Naive thymus-derived CD4-positive, alpha-beta T cell (primary cell): ENCODE measurements around the gene NF2. TPM values are rescaled to one million over a fixed set of nuclear protein-coding genes. Genes with fewer than 3 reads are reported as not detected.

ENCODE experiments used
- ATAC-seq: fragments of 150-1000 bp; cut with Tn5 transposase; 2 replicates; pipeline ENCODE4 v1.10.0; 2021; ENCODE audit warnings: mild to moderate bottlenecking, moderate library complexity
- CTCF ChIA-PET: fragments of 350-600 bp; sonication (Branson Sonifier 250); formaldehyde crosslinking; loops from one replicate; lab custom pipeline; 2021; ENCODE audit warnings: antibody characterized with exemption; lab: Charles Lee
- POLR2A ChIA-PET: fragments of 350-600 bp; sonication (Branson Sonifier 250); formaldehyde crosslinking; loops from one replicate; lab custom pipeline; 2021; ENCODE audit warnings: antibody characterized with exemption, inconsistent platforms; lab: Charles Lee
- DNase-seq, 9 donors: peaks; one replicate each; pipeline versions ENCODE4 v3.0.0 to v3.0.0-alpha.2; 2020 to 2022; ENCODE audit warnings: mixed read lengths in 1 of 9
- H3K27ac ChIP-seq: one replicate; pipeline ENCODE4 v1.7.0; 2013; ENCODE audit warnings: mild to moderate bottlenecking, low read depth, low read length, moderate library complexity
- H3K27me3 ChIP-seq, 2 donors: one replicate each; pipeline ENCODE4 v1.7.0; 2013; ENCODE audit warnings: low read length in 2 of 2, mild to moderate bottlenecking in 2 of 2, moderate library complexity in 2 of 2; ENCODE audit not compliant: control insufficient read depth in 2 of 2, insufficient read depth in 2 of 2
- H3K36me3 ChIP-seq, 3 experiments: 1 replicate in 2 of 3; 2 replicates in 1 of 3; pipeline ENCODE4 v1.7.0; 2013; ENCODE audit warnings: low read length in 3 of 3, mild to moderate bottlenecking in 3 of 3, moderate library complexity in 1 of 3; ENCODE audit not compliant: insufficient read depth in 3 of 3, control insufficient read depth in 2 of 3
- H3K4me1 ChIP-seq, 2 donors: one replicate each; pipeline ENCODE4 v1.7.0; 2013; ENCODE audit warnings: low read length in 2 of 2, mild to moderate bottlenecking in 2 of 2, moderate library complexity in 1 of 2; ENCODE audit not compliant: control insufficient read depth in 2 of 2, insufficient read depth in 2 of 2
- H3K4me3 ChIP-seq: 2 replicates; pipeline ENCODE4 v1.7.0; 2013; ENCODE audit warnings: mild to moderate bottlenecking, low read length
- H3K9me3 ChIP-seq, 3 experiments: 1 replicate in 2 of 3; 2 replicates in 1 of 3; pipeline ENCODE4 v1.7.0; 2013; ENCODE audit warnings: low read length in 3 of 3; ENCODE audit not compliant: control insufficient read depth in 2 of 3
- H3K27ac Mint-ChIP-seq, 9 donors: one replicate each; pipeline ENCODE4 v1.8.0; 2020 to 2022; ENCODE audit warnings: mixed read lengths in 9 of 9, mild to moderate bottlenecking in 8 of 9, moderate library complexity in 5 of 9, inconsistent platforms in 2 of 9
- H3K27me3 Mint-ChIP-seq, 5 donors: one replicate each; pipeline ENCODE4 v1.8.0; 2021 to 2022; ENCODE audit warnings: mixed read lengths in 5 of 5, mild to moderate bottlenecking in 1 of 5
- H3K36me3 Mint-ChIP-seq, 5 donors: one replicate each; pipeline ENCODE4 v1.8.0; 2020 to 2022; ENCODE audit warnings: mixed read lengths in 5 of 5, mild to moderate bottlenecking in 3 of 5, inconsistent platforms in 1 of 5
- H3K4me1 Mint-ChIP-seq, 7 donors: one replicate each; pipeline ENCODE4 v1.8.0; 2020 to 2022; ENCODE audit warnings: mixed read lengths in 7 of 7, mild to moderate bottlenecking in 3 of 7, inconsistent platforms in 1 of 7
- H3K4me3 Mint-ChIP-seq, 10 donors: one replicate each; pipeline ENCODE4 v1.8.0; 2020 to 2022; ENCODE audit warnings: mild to moderate bottlenecking in 10 of 10, mixed read lengths in 10 of 10, moderate library complexity in 6 of 10, inconsistent platforms in 2 of 10
- H3K9me3 Mint-ChIP-seq, 11 donors: one replicate each; pipeline ENCODE4 v1.8.0; 2020 to 2022; ENCODE audit warnings: mixed read lengths in 11 of 11, mild to moderate bottlenecking in 4 of 11, inconsistent platforms in 1 of 11, moderate library complexity in 1 of 11
- intact Hi-C, 2 donors: fragments of 100-400 bp; cut with micrococcal nuclease; formaldehyde crosslinking; loops; one replicate each; pipeline ENCODE4 v1.15.1; 2023
- polyA plus RNA-seq, 2 donors: library from polyadenylated mRNA; unstranded; fragments of 300-500 nt; fragmentation: Illumina TruSeq; gene quantifications; one replicate each; pipeline ENCODE4 v1.2.3, GENCODE V29; 2021
- total RNA-seq, 6 experiments: library from RNA in 5 of 6; stranded (reverse) in 5 of 6; gene quantifications; 1 replicate in 5 of 6; 2 replicates in 1 of 6; pipeline ENCODE4 v1.2.3 and lab custom pipeline; 2021 to 2026

The NF2 gene
- total and polyA plus RNA-seq, 7 experiments from 2014 or later = 15.6 to 56.3 (median 27.6) TPM

- H3K27ac Mint-ChIP-seq = no peak overlapping the region
- H3K9me3 Mint-ChIP-seq = no peaks in the 10 kb centered on the region
- ChIA-PET POLR2A (no interaction called here), CTCF (no interaction called here)
- no peaks in the 10 kb centered on the region for H3K27me3 Mint-ChIP-seq
- H3K4me3 Mint-ChIP-seq = no peak overlapping the region
- Histone ChIP-seq H3K9me3 (no peaks in the 10 kb centered on the region), H3K4me1 (no peaks in the 10 kb centered on the region), H3K36me3 (peaks cover 0 to 28% (median 0%) of the 10 kb centered on the region in 3 experiments), H3K27me3 (no peaks in the 10 kb centered on the region), H3K4me3 (no peak overlapping the region), H3K27ac (no peak overlapping the region)
- intact Hi-C loops = no loop called here
- DNase-seq (no peak), ATAC-seq (no peak)
- peaks cover 0 to 3% (median 0%) of the 10 kb centered on the region in 7 donors for H3K4me1 Mint-ChIP-seq
- peaks cover 0 to 21% (median 0%) of the 10 kb centered on the region in 5 donors for H3K36me3 Mint-ChIP-seq
Observed at GRCh38 chr22:29731058-29731850, 127.8 kb downstream of the NF2 start.

GRCh38 chr22:29732883-29733282 is 129.4 kb downstream of the NF2 start:
- POLR2A ChIA-PET = no interaction called here

DNA sequence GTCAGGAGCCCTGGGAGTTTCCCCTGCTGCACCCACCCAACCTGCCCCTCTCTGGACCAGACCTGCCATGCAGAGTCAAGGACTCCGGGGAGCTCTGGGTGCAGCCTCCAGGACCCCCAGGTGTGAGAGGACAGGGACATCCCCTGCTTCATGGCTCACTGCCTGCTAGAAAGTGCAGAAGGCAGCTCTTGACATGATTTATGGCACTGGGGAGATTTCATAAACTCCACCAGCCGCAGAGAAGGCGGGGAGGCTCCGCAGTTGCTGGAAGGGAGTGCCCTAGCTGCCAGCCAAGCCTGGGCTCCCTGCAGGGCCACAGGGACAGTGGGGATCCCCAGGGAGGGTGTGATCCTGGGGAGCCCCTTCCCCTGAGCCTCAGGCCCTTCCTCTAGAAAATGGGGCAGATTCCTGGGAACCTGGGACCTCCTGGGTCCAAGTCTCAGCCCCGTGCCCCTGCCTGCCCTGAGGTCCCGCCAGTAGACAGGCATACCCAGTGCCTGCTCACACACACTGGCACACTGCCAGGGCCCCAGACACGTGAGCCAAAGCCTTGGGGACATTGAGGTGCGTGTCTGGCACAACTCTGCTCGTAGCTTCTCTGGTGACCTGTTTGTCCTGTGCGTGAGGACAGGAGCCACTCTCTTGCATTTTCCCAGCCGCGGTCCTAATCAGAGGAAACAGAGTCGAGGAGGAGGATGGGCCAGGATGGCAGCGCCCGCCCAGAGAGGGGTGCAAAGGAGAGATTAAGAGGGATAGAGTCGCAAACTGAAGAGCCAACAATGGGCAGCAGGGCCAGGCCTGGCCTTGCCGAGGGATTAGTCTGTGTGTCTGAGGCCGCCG is 130.1 kb downstream of the NF2 start:
- no peak overlapping the region for H3K4me3 ChIP-seq
- no peaks in the 10 kb centered on the region for H3K27me3 ChIP-seq
- H3K36me3 Mint-ChIP-seq = peaks cover 0 to 29% (median 0%) of the 10 kb centered on the region in 5 donors
- no peak overlapping the region for H3K27ac Mint-ChIP-seq
- H3K9me3 ChIP-seq = no peaks in the 10 kb centered on the region
- ATAC-seq = peak; percentile 33
- peaks cover 0 to 3% (median 0%) of the 10 kb centered on the region in 7 donors for H3K4me1 Mint-ChIP-seq
- no peak overlapping the region for H3K27ac ChIP-seq
- H3K4me3 Mint-ChIP-seq = no peak overlapping the region
- H3K27me3 Mint-ChIP-seq = no peaks in the 10 kb centered on the region
- no peaks in the 10 kb centered on the region for H3K4me1 ChIP-seq
- POLR2A ChIA-PET = no interaction called here
- intact Hi-C loops = no loop called here
- DNase-seq = no peak
- no peaks in the 10 kb centered on the region for H3K9me3 Mint-ChIP-seq
- CTCF ChIA-PET = no interaction called here
- H3K36me3 ChIP-seq = peaks cover 0 to 42% (median 0%) of the 10 kb centered on the region in 3 experiments

More at GRCh38 chr22:29732883-29733282, 129.4 kb downstream of the NF2 start:
- H3K4me3 ChIP-seq = no peak overlapping the region
- no peaks in the 10 kb centered on the region for H3K4me1 ChIP-seq
- H3K27me3 Mint-ChIP-seq = no peaks in the 10 kb centered on the region
- H3K4me3 Mint-ChIP-seq = no peak overlapping the region
- DNase-seq (no peak), ATAC-seq (no peak)
- no peaks in the 10 kb centered on the region for H3K9me3 Mint-ChIP-seq
- no peaks in the 10 kb centered on the region for H3K9me3 ChIP-seq
- intact Hi-C loops = no loop called here
- CTCF ChIA-PET = no interaction called here
- H3K27ac Mint-ChIP-seq = no peak overlapping the region
- peaks cover 0 to 29% (median 0%) of the 10 kb centered on the region in 5 donors for H3K36me3 Mint-ChIP-seq
- no peaks in the 10 kb centered on the region for H3K27me3 ChIP-seq
- no peak overlapping the region for H3K27ac ChIP-seq
- H3K36me3 ChIP-seq = peaks cover 0 to 35% (median 0%) of the 10 kb centered on the region in 3 experiments
- H3K4me1 Mint-ChIP-seq = peaks cover 0 to 3% (median 0%) of the 10 kb centered on the region in 7 donors

DNA sequence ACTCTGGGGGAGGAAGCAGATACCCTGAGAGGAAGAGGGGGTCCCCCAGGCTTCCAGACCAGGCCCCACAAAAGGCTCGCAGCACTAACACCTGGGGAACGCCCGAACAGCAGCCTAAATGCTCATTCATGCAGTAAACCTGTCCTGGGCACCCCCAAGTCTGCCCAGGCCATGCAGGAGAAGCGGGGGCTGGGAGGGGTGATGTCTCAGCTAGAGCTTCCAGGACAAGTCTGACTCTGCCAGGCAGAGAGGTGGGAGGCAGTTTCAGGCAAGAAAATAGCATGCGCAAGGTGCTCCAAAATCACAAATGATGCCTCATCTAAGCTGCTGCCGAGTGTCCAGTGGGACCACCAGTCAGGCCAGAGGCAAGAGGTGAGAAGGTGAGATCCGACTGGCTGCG is 131.0 kb downstream of the NF2 start:
- peaks cover 0 to 33% (median 0%) of the 10 kb centered on the region in 5 donors for H3K36me3 Mint-ChIP-seq
- no peaks in the 10 kb centered on the region for H3K27me3 ChIP-seq
- H3K4me1 ChIP-seq = no peaks in the 10 kb centered on the region
- intact Hi-C loops = no loop called here
- H3K36me3 ChIP-seq = peaks cover 0 to 48% (median 0%) of the 10 kb centered on the region in 3 experiments
- POLR2A ChIA-PET = no interaction called here
- DNase-seq (no peak), ATAC-seq (no peak)
- no peaks in the 10 kb centered on the region for H3K9me3 ChIP-seq
- CTCF ChIA-PET = no interaction called here
- no peaks in the 10 kb centered on the region for H3K27me3 Mint-ChIP-seq
- no peaks in the 10 kb centered on the region for H3K9me3 Mint-ChIP-seq
- H3K4me3 ChIP-seq = no peak overlapping the region
- no peak overlapping the region for H3K27ac ChIP-seq
- H3K4me3 Mint-ChIP-seq = no peak overlapping the region
- peaks cover 0 to 3% (median 0%) of the 10 kb centered on the region in 7 donors for H3K4me1 Mint-ChIP-seq
- H3K27ac Mint-ChIP-seq = no peak overlapping the region

GRCh38 chr22:29734838-29735237 is 131.4 kb downstream of the NF2 start:
- H3K4me3 ChIP-seq = no peak overlapping the region
- H3K4me1 Mint-ChIP-seq = peaks cover 0 to 3% (median 0%) of the 10 kb centered on the region in 7 donors
- no peaks in the 10 kb centered on the region for H3K4me1 ChIP-seq
- no peaks in the 10 kb centered on the region for H3K9me3 ChIP-seq
- ChIA-PET POLR2A (no interaction called here), CTCF (no interaction called here)
- no peaks in the 10 kb centered on the region for H3K27me3 Mint-ChIP-seq
- peaks cover 0 to 52% (median 0%) of the 10 kb centered on the region in 3 experiments for H3K36me3 ChIP-seq
- no peak overlapping the region for H3K4me3 Mint-ChIP-seq
- intact Hi-C loops = no loop called here
- no peak overlapping the region for H3K27ac ChIP-seq
- DNase-seq (no peak), ATAC-seq (no peak)
- no peaks in the 10 kb centered on the region for H3K9me3 Mint-ChIP-seq
- H3K27me3 ChIP-seq = no peaks in the 10 kb centered on the region
- H3K27ac Mint-ChIP-seq = no peak overlapping the region
- peaks cover 0 to 33% (median 0%) of the 10 kb centered on the region in 5 donors for H3K36me3 Mint-ChIP-seq

DNA sequence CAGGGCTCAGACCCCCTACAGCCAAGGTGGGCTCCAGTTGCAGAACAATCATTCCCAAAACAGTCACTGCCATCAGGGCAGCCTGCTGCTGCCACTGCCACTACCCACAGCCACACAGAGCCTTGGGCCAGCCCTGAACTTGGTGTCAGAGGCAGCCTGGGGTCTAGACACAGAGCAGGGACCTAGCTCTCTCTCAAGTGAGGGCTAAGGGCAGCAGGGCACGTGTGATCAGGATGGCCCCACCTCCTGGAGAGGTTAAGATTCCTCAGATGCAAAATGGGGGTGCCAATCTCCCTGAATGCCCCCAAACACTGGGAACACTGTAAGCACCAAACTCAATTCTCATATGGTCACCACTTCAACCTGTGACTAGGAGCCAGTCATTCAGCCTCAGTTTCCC is 132.0 kb downstream of the NF2 start:
- Mint-ChIP-seq H3K4me1 (peaks cover 0 to 3% (median 0%) of the 10 kb centered on the region in 7 donors), H3K27ac (no peak overlapping the region), H3K27me3 (no peaks in the 10 kb centered on the region), H3K36me3 (peaks cover 0 to 33% (median 0%) of the 10 kb centered on the region in 5 donors), H3K9me3 (no peaks in the 10 kb centered on the region), H3K4me3 (no peak overlapping the region)
- DNase-seq (no peak), ATAC-seq (no peak)
- H3K4me3 ChIP-seq = no peak overlapping the region
- peaks cover 0 to 57% (median 0%) of the 10 kb centered on the region in 3 experiments for H3K36me3 ChIP-seq
- H3K27ac ChIP-seq = no peak overlapping the region
- H3K27me3 ChIP-seq = no peaks in the 10 kb centered on the region
- ChIA-PET CTCF (no interaction called here), POLR2A (no interaction called here)
- intact Hi-C loops = no loop called here
- H3K9me3 ChIP-seq = no peaks in the 10 kb centered on the region
- H3K4me1 ChIP-seq = no peaks in the 10 kb centered on the region
